Kidney (tissue), 14 donors: ENCODE results near the gene NRSN1. TPM values are rescaled to one million over a fixed set of nuclear protein-coding genes. Genes with fewer than 3 reads are reported as not detected.

Experiments
- DNase-seq, 5 donors: peaks; one replicate each; pipeline ENCODE4 v3.0.0-alpha.2; 2013 to 2020
- FAIRE-seq: peaks from 2 replicates; lab custom pipeline; 2012; peaks lifted over from hg19 to GRCh38; lab: Jason Lieb, UNC
- H3K27ac ChIP-seq, 2 donors: one replicate each; pipeline ENCODE4 v1.7.0; 2013; ENCODE audit warnings: low read depth in 2 of 2, low read length in 2 of 2, inconsistent platforms in 1 of 2
- H3K27me3 ChIP-seq: one replicate; pipeline ENCODE4 v1.7.1; 2013; ENCODE audit warnings: low read length, inconsistent platforms; ENCODE audit not compliant: control insufficient read depth, insufficient read depth
- H3K36me3 ChIP-seq, 3 donors: one replicate each; pipeline versions ENCODE4 v1.7.0 to v1.7.1; 2013; ENCODE audit warnings: low read length in 3 of 3, control low read depth in 1 of 3, inconsistent platforms in 1 of 3; ENCODE audit not compliant: insufficient read depth in 3 of 3, control insufficient read depth in 2 of 3
- H3K4me1 ChIP-seq, 3 donors: one replicate each; pipeline versions ENCODE4 v1.7.0 to v1.7.1; 2013; ENCODE audit warnings: low read length in 3 of 3, inconsistent platforms in 1 of 3, low read depth in 1 of 3; ENCODE audit not compliant: control insufficient read depth in 2 of 3, insufficient read depth in 2 of 3
- H3K4me3 ChIP-seq, 3 donors: one replicate each; pipeline versions ENCODE4 v1.7.0 to v1.8.1; 2013; ENCODE audit warnings: low read length in 3 of 3, control low read depth in 1 of 3, inconsistent platforms in 1 of 3
- H3K9ac ChIP-seq, 3 donors: one replicate each; pipeline versions ENCODE4 v1.7.0 to v1.7.1; 2013; ENCODE audit warnings: low read length in 3 of 3, control low read depth in 1 of 3, inconsistent platforms in 1 of 3
- H3K9me3 ChIP-seq, 3 donors: one replicate each; pipeline versions ENCODE4 v1.7.0 to v1.7.1; 2013; ENCODE audit warnings: low read length in 3 of 3, control low read depth in 1 of 3, inconsistent platforms in 1 of 3; ENCODE audit not compliant: control insufficient read depth in 2 of 3, insufficient read depth in 1 of 3
- intact Hi-C: fragments of 100-400 bp; cut with DNase I; formaldehyde crosslinking; loops from one replicate; pipeline ENCODE4 v1.11.1; 2022
- polyA plus RNA-seq: library from polyadenylated mRNA; stranded (reverse); fragments of 350-450 nt; fragmentation: Illumina TruSeq; extraction: RNeasy Lipid Tissue Mini Kit (QIAGEN cat#74804); gene quantifications from one replicate; pipeline ENCODE4 v1.2.3, GENCODE V29; 2014; ENCODE audit warnings: low read depth, low replicate concordance; ENCODE audit not compliant: insufficient read depth
- total RNA-seq: library from RNA; stranded (reverse); fragmentation: NEBNext Ultra II Directional; extraction: Animal tissue kit (Norgen Biotek cat#: 25700); gene quantifications from one replicate; pipeline ENCODE4 v1.2.1, GENCODE V29; 2021
- TF ChIP-seq, protein P1 (sequence below): IDR thresholded peaks from 3 replicates; pipeline ENCODE4 v1.5.1; 2012; ENCODE audit warnings: mild to moderate bottlenecking, moderate library complexity, borderline replicate concordance; ENCODE audit not compliant: insufficient read depth; ENCODE audit errors: extremely low read depth
- donor health status: control.
- donor health status: control.
- donor health status: control.
- donor health status: control.
- donor health status: control.
- donor health status: DM: yes; HTN: yes; CAD: no.
- donor health status: Normal renal cell carcinoma (clear cell type).

The NRSN1 gene
- total and polyA plus RNA-seq, 2 donors from 2014 or later: not detected

DNA sequence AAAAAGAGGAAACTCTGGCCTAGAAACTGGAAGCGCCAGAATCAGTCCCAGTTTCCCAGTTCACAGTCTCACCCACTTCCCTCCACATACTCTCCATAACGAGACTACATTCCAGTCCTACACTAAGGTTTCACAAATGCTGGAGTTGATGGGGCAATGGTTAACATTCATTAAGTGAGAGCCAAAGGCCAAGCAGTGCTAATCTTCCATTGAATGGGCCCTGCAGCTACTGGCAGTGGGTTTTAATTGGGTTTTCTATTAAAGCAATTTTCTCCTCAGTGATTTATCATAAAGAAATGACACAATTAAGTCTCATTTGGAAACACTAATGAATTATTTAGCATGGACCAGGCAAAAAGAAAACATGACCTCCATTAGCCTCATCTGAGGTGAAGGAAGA lies 20.8 kb upstream of the NRSN1 start:
- Histone ChIP-seq H3K9ac (no peak overlapping the region), H3K36me3 (no peaks in the 10 kb centered on the region), H3K4me3 (no peak overlapping the region), H3K27me3 (no peaks in the 10 kb centered on the region), H3K27ac (no peak overlapping the region), H3K4me1 (no peaks in the 10 kb centered on the region), H3K9me3 (no peaks in the 10 kb centered on the region)
- no peak for FAIRE-seq
- intact Hi-C loops: no loop called here
- peak in 2 of 5 donors; percentile 8 to 16 for DNase-seq
- TF ChIP-seq, protein P1, sequence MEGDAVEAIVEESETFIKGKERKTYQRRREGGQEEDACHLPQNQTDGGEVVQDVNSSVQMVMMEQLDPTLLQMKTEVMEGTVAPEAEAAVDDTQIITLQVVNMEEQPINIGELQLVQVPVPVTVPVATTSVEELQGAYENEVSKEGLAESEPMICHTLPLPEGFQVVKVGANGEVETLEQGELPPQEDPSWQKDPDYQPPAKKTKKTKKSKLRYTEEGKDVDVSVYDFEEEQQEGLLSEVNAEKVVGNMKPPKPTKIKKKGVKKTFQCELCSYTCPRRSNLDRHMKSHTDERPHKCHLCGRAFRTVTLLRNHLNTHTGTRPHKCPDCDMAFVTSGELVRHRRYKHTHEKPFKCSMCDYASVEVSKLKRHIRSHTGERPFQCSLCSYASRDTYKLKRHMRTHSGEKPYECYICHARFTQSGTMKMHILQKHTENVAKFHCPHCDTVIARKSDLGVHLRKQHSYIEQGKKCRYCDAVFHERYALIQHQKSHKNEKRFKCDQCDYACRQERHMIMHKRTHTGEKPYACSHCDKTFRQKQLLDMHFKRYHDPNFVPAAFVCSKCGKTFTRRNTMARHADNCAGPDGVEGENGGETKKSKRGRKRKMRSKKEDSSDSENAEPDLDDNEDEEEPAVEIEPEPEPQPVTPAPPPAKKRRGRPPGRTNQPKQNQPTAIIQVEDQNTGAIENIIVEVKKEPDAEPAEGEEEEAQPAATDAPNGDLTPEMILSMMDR: no peak

DNA sequence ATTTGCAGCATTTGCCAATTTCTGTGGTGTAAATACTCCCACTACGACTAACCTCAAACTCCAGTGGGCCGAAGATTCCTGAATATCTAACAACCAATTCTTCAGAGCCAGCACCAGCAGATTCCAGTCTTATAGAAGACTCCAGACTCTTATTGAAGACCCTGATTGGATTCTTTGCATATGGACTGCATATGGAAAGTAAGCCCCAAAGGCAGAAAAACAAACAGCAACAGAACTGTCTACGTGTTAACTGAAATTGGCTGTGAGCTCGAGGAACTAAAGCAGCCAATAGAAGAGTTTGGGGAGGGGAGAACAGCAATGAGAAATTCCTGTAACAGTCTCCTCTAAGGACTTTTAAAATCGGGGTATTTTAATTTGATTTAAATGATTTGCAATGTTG lies 19.7 kb upstream of the NRSN1 start:
- Histone ChIP-seq H3K4me3 (no peak overlapping the region), H3K4me1 (no peaks in the 10 kb centered on the region), H3K36me3 (no peaks in the 10 kb centered on the region), H3K9me3 (no peaks in the 10 kb centered on the region), H3K9ac (no peak overlapping the region), H3K27ac (no peak overlapping the region), H3K27me3 (no peaks in the 10 kb centered on the region)
- FAIRE-seq (no peak), DNase-seq (no peak)
- TF ChIP-seq, protein P1: no peak
- intact Hi-C loops: no loop called here

DNA sequence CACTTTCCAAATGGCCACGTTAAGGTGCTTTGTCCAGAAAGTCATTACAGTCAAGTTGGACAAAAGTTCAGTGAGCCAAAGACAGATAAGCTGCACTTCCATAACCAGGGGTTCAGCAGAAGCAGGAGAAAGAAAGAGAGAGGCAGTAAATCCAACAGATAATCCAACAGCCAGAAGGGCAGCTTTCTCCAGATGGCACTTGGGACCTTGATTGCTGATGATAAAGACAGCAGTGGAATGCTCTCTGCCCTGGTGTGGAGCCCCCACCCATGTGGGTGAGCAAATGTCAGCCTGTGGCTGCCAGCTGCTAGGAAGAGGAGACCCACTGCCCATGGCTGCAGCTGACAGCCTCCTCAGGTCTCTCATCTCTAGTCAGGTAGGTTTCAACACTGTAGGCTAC lies 18.7 kb upstream of the NRSN1 start:
- Histone ChIP-seq H3K9ac (no peak overlapping the region), H3K36me3 (no peaks in the 10 kb centered on the region), H3K4me1 (no peaks in the 10 kb centered on the region), H3K27ac (no peak overlapping the region), H3K27me3 (no peaks in the 10 kb centered on the region), H3K9me3 (no peaks in the 10 kb centered on the region), H3K4me3 (no peak overlapping the region)
- FAIRE-seq (no peak), DNase-seq (no peak)
- TF ChIP-seq, protein P1: no peak
- intact Hi-C loops: no loop called here

DNA sequence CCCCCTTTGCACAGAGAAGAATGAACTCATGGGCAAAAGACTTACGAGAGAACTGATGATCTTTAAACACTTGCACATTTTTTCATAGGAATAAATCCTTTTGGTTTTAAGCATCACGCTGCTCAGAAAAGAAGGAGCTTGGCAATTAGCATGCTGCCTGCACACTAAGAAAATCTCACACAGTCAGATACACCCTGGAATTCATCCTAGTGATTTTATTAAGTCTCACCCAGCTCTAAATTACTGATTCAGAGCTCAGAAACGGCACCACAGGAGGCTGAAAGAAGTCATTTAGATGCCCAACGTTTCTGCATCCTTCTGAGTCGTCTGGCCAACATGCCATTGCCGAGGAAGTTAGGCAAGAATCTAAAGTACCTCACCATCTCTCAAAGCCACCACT lies 18.0 kb upstream of the NRSN1 start:
- Histone ChIP-seq H3K27me3 (no peaks in the 10 kb centered on the region), H3K36me3 (no peaks in the 10 kb centered on the region), H3K9me3 (no peaks in the 10 kb centered on the region), H3K4me1 (no peaks in the 10 kb centered on the region), H3K27ac (no peak overlapping the region), H3K4me3 (no peak overlapping the region), H3K9ac (no peak overlapping the region)
- intact Hi-C loops: no loop called here
- no peak for DNase-seq
- FAIRE-seq: no peak
- TF ChIP-seq, protein P1: no peak
